Neuronal stem cell (in vitro differentiated cells): Measurements from ENCODE around the gene LPP.

Source experiments
- DNase-seq: peaks from one replicate; pipeline ENCODE4 v3.0.0-alpha.2; 2013; ENCODE audit warnings: low spot score
- H2AFZ ChIP-seq: one replicate; pipeline ENCODE4 v1.6.1; 2013; ENCODE audit warnings: mild to moderate bottlenecking, low read length, inconsistent platforms
- H2AK5ac ChIP-seq: 2 replicates; pipeline ENCODE4 v1.6.1; 2013; ENCODE audit warnings: low read depth, mild to moderate bottlenecking, inconsistent platforms, low read length, moderate library complexity, mixed read lengths
- H2BK120ac ChIP-seq: 2 replicates; pipeline ENCODE4 v1.6.1; 2013; ENCODE audit warnings: low read depth, mild to moderate bottlenecking, inconsistent platforms, low read length, moderate library complexity, mixed read lengths
- H2BK12ac ChIP-seq: one replicate; pipeline ENCODE4 v1.6.1; 2013; ENCODE audit warnings: low read length, inconsistent platforms
- H2BK15ac ChIP-seq: 2 replicates; pipeline ENCODE4 v1.6.1; 2013; ENCODE audit warnings: mild to moderate bottlenecking, low read length, inconsistent platforms, mixed read lengths
- H2BK5ac ChIP-seq: one replicate; pipeline ENCODE4 v1.6.1; 2013; ENCODE audit warnings: inconsistent platforms, mild to moderate bottlenecking, low read length, moderate library complexity
- H3K14ac ChIP-seq: one replicate; pipeline ENCODE4 v1.6.1; 2013; ENCODE audit warnings: low read length, inconsistent platforms
- H3K18ac ChIP-seq: 2 replicates; pipeline ENCODE4 v1.6.1; 2013; ENCODE audit warnings: low read length, inconsistent platforms
- H3K23ac ChIP-seq: 2 replicates; pipeline ENCODE4 v1.6.1; 2013; ENCODE audit warnings: low read depth, mild to moderate bottlenecking, mixed read lengths, low read length, inconsistent platforms; ENCODE audit not compliant: poor library complexity
- H3K27ac ChIP-seq: replicated peaks from 3 replicates; pipeline ENCODE4 v1.5.1; 2013; ENCODE audit warnings: low read length, inconsistent platforms
- H3K27me3 ChIP-seq, 3 experiments: 2 replicates each; pipeline ENCODE4 v1.6.1; 2013; ENCODE audit warnings: low read length in 3 of 3, mild to moderate bottlenecking in 2 of 3, inconsistent platforms in 1 of 3, low read depth in 1 of 3, mixed read lengths in 1 of 3, moderate library complexity in 1 of 3; ENCODE audit not compliant: control insufficient read depth in 3 of 3, insufficient read depth in 3 of 3
- H3K36me3 ChIP-seq, 2 donors: replicated peaks in 1 of 2; 2 replicates each; pipeline ENCODE4 v1.6.1; 2013; ENCODE audit warnings: low read length in 2 of 2; ENCODE audit not compliant: control insufficient read depth in 2 of 2, insufficient read depth in 2 of 2
- H3K4ac ChIP-seq: 2 replicates; pipeline ENCODE4 v1.6.1; 2013; ENCODE audit warnings: inconsistent platforms, mild to moderate bottlenecking, low read length, moderate library complexity
- H3K4me1 ChIP-seq, 2 donors: 1 replicate in 1 of 2; 2 replicates in 1 of 2; pipeline ENCODE4 v1.6.1; 2013; ENCODE audit warnings: low read length in 2 of 2, low read depth in 1 of 2; ENCODE audit not compliant: control insufficient read depth in 2 of 2, insufficient read depth in 1 of 2
- H3K4me2 ChIP-seq: one replicate; pipeline ENCODE4 v1.6.1; 2013; ENCODE audit warnings: mild to moderate bottlenecking, low read length, inconsistent platforms; ENCODE audit not compliant: insufficient read depth, poor library complexity, severe bottlenecking
- H3K4me3 ChIP-seq, 2 donors: 2 replicates each; pipeline ENCODE4 v1.5.1; 2013; ENCODE audit warnings: low read length in 2 of 2, mild to moderate bottlenecking in 2 of 2, inconsistent platforms in 1 of 2, moderate library complexity in 1 of 2
- H3K79me1 ChIP-seq: one replicate; pipeline ENCODE4 v1.6.1; 2013; ENCODE audit warnings: low read depth, mild to moderate bottlenecking, inconsistent platforms, low read length, moderate library complexity
- H3K9ac ChIP-seq: one replicate; pipeline ENCODE4 v1.6.1; 2013; ENCODE audit warnings: mild to moderate bottlenecking, low read depth, low read length, inconsistent platforms; ENCODE audit not compliant: poor library complexity
- H3K9me3 ChIP-seq, 2 donors: replicated peaks in 1 of 2; 2 replicates each; pipeline versions ENCODE3 to v1.6.1; 2013; ENCODE audit warnings: low read length in 2 of 2, mild to moderate bottlenecking in 2 of 2, inconsistent platforms in 1 of 2, low read depth in 1 of 2, mixed read lengths in 1 of 2, moderate library complexity in 1 of 2; ENCODE audit not compliant: control insufficient read depth in 2 of 2, insufficient read depth in 1 of 2
- H4K8ac ChIP-seq: one replicate; pipeline ENCODE4 v1.6.1; 2013; ENCODE audit warnings: low read depth, mild to moderate bottlenecking, inconsistent platforms, low read length, moderate library complexity
- H4K91ac ChIP-seq: one replicate; pipeline ENCODE4 v1.6.1; 2013; ENCODE audit warnings: low read length, low read depth, mild to moderate bottlenecking, inconsistent platforms; ENCODE audit not compliant: poor library complexity
- WGBS, 2 donors: extraction: QIAGEN DNeasy Blood & Tissue Kit; methylation state at CpG; one replicate each; pipeline ENCODE4 v1.1.7; 2013; ENCODE audit warnings: missing lambda C conversion rate in 2 of 2, mixed read lengths in 1 of 2; ENCODE audit not compliant: insufficient read length in 2 of 2, insufficient replicate concordance in 1 of 2; ENCODE audit errors: extremely low coverage in 2 of 2; 5-methylcytosine and 5-hydroxymethylcytosine counted together

The LPP gene

DNA sequence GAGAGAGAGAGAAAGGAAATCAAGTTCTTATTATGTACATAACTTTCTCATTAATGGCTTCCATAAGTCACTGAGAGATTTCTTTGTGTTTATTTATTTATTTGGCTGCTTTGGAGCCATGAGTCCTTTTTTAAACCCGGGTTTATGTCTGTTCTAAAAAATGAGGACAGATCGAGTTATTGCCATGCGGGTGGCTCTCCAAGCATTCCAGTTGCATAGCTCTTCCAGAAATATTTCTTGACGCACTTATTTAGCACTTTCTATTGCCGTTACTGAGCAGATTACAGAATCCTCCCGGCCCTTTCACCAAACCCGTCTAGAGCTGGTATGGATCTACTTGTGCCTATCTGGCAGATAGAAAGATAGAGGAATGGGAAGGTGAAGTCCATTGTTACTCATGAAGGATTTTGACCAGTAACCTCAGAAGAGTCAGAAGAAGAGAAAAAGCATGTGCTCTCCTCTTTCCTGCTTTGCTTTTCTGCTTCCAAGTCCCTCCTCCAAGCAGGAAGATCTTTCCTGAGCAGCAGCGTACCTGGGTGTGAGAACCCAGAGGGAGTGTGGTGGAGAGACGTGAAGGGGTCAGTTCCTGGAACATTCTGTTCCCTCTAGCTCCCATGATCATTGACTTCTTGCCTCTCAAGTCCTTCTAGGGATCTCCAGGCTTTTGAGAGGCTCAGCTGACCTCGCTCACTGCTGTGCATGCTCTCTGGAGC, 112.8 kb downstream of the LPP start:
- H3K9me3 ChIP-seq: no peaks in the 10 kb centered on the region
- no peak for DNase-seq
- no peak overlapping the region for H3K9ac ChIP-seq
- H2BK12ac ChIP-seq: no peak overlapping the region
- H2BK15ac ChIP-seq: no peak overlapping the region
- no peak overlapping the region for H3K18ac ChIP-seq
- no peak overlapping the region for H4K8ac ChIP-seq
- no peak overlapping the region for H2AFZ ChIP-seq
- no peak overlapping the region for H2AK5ac ChIP-seq
- no peak overlapping the region for H3K4ac ChIP-seq
- H3K4me3 ChIP-seq: no peak overlapping the region
- H2BK5ac ChIP-seq: no peak overlapping the region
- no peak overlapping the region for H4K91ac ChIP-seq
- no peaks in the 10 kb centered on the region for H3K27me3 ChIP-seq
- H3K36me3 ChIP-seq: no peaks in the 10 kb centered on the region
- H3K23ac ChIP-seq: no peak overlapping the region
- H3K79me1 ChIP-seq: no peaks in the 10 kb centered on the region
- no peak overlapping the region for H3K14ac ChIP-seq
- no peak overlapping the region for H2BK120ac ChIP-seq
- no CpG with 5 or more reads among the region's 10 CpGs for WGBS, 2 donors
- no peak overlapping the region for H3K4me2 ChIP-seq
- H3K4me1 ChIP-seq: peaks cover 29 to 34% of the 10 kb centered on the region in 2 donors
- H3K27ac ChIP-seq: no peak overlapping the region

DNA sequence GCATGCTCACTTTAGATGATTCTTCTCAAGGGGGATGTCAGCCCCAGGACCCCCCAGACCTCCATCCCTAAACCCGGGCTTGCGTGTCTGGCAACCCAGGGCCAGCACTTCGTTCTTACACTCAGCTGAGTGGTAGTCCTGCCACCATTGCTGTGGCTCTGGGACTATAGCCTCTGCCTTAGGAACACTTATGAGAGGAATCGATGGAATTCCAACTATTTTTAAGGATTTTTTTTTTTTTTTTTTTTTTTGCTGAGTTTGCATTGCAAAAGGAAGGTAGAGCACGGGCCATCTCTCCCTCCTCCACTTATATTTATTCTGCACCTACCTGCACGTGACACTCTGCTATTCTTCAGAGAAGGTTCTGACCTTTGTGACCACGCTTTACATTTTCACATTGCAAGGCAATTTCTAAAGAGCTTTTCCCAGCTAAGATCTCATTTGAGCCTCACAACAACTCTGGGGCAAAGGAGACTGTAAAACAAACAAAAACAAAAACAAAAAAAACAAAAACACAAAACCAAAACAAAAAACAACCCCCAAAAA, 113.9 kb downstream of the LPP start:
- Histone ChIP-seq H2BK5ac (no peak overlapping the region), H3K79me1 (no peaks in the 10 kb centered on the region), H4K91ac (no peak overlapping the region), H2AK5ac (no peak overlapping the region), H3K27ac (no peak overlapping the region), H3K36me3 (peaks cover 0 to 3% of the 10 kb centered on the region in 2 donors), H3K4ac (no peak overlapping the region), H3K4me1 (peaks cover 32 to 39% of the 10 kb centered on the region in 2 donors), H3K23ac (no peak overlapping the region), H2BK12ac (no peak overlapping the region), H2BK120ac (no peak overlapping the region), H2BK15ac (no peak overlapping the region), H2AFZ (no peak overlapping the region), H3K9me3 (no peaks in the 10 kb centered on the region), H3K4me3 (no peak overlapping the region), H3K9ac (no peak overlapping the region), H4K8ac (no peak overlapping the region), H3K14ac (no peak overlapping the region), H3K18ac (no peak overlapping the region), H3K27me3 (no peaks in the 10 kb centered on the region), H3K4me2 (no peak overlapping the region)
- WGBS, 2 donors: no CpG with 5 or more reads among the region's 7 CpGs
- no peak for DNase-seq

DNA sequence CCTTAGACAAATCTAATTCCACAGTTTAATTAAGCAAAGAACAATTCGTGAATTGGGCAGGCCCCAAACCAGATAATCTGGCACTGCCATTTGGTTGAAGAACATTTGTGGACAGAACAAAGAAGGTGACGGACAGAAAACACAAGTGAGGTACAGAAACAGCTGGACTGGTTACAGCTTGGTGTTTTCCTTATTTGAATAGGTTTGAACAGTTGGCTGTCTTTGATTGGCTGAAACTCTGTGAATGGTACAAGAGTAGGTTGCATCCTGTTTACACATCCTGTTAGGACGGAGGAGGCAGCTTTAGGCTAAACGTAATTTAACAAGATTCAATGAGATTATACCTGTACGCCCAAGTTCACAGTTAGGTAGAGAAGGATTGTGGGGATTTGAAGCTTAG, 114.4 kb downstream of the LPP start:
- H3K9me3 ChIP-seq: no peaks in the 10 kb centered on the region
- H3K79me1 ChIP-seq: no peaks in the 10 kb centered on the region
- H3K14ac ChIP-seq: no peak overlapping the region
- no peak overlapping the region for H2BK120ac ChIP-seq
- no peak overlapping the region for H3K18ac ChIP-seq
- no peak overlapping the region for H2BK5ac ChIP-seq
- H2AFZ ChIP-seq: no peak overlapping the region
- H3K23ac ChIP-seq: no peak overlapping the region
- no peak overlapping the region for H3K9ac ChIP-seq
- no CpG with 5 or more reads among the region's 5 CpGs for WGBS, 2 donors
- no peak overlapping the region for H4K8ac ChIP-seq
- no peak overlapping the region for H3K4me3 ChIP-seq
- H2BK15ac ChIP-seq: no peak overlapping the region
- DNase-seq: no peak
- H3K4ac ChIP-seq: no peak overlapping the region
- H2BK12ac ChIP-seq: no peak overlapping the region
- peaks cover 32 to 39% of the 10 kb centered on the region in 2 donors for H3K4me1 ChIP-seq
- no peak overlapping the region for H3K4me2 ChIP-seq
- no peaks in the 10 kb centered on the region for H3K27me3 ChIP-seq
- H2AK5ac ChIP-seq: no peak overlapping the region
- no peak overlapping the region for H3K27ac ChIP-seq
- H3K36me3 ChIP-seq: peaks cover 0 to 3% of the 10 kb centered on the region in 2 donors
- no peak overlapping the region for H4K91ac ChIP-seq

DNA sequence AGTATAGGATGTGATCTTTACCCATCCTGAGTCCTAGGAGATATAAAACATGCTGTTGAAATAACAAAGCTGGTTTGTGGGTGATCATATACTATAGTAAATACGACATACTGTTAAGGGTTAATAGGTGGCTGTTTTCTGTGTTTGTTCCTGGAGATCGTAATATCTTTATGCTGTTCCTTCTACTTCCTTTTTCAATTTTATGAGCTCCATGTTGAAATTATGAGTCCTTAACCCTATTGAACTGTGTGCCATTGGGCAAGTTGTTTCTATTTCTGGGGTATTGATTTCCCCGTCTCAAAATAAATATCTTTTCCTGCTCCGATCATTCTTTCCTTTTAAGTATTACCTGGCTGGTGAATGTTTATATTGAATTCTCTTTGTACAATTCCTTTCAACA, 115.1 kb downstream of the LPP start:
- Histone ChIP-seq H2AK5ac (no peak overlapping the region), H3K27ac (no peak overlapping the region), H2BK5ac (no peak overlapping the region), H3K27me3 (no peaks in the 10 kb centered on the region), H3K4ac (no peak overlapping the region), H3K14ac (no peak overlapping the region), H3K4me1 (peaks cover 29 to 39% of the 10 kb centered on the region in 2 donors), H3K23ac (no peak overlapping the region), H2BK12ac (no peak overlapping the region), H4K8ac (no peak overlapping the region), H3K4me3 (no peak overlapping the region), H3K79me1 (no peaks in the 10 kb centered on the region), H3K18ac (no peak overlapping the region), H2AFZ (no peak overlapping the region), H2BK15ac (no peak overlapping the region), H3K9me3 (no peaks in the 10 kb centered on the region), H3K36me3 (peaks cover 0 to 3% of the 10 kb centered on the region in 2 donors), H3K4me2 (no peak overlapping the region), H3K9ac (no peak overlapping the region), H2BK120ac (no peak overlapping the region), H4K91ac (no peak overlapping the region)
- no CpG with 5 or more reads among the region's 4 CpGs for WGBS, 2 donors
- no peak for DNase-seq
